B cell (primary cell): ENCODE results near the gene IGHMBP2. TPM values are rescaled to one million over a fixed set of nuclear protein-coding genes. Genes with fewer than 3 reads are reported as not detected.
"Not testable (repeated sequence)": the region's sequence is repeated elsewhere in the genome, so short reads cannot be mapped to it uniquely, and the experiment has no call there.

Experiments used
- ATAC-seq: fragments of 200-7000 bp; cut with Tn5 transposase; one replicate; pipeline ENCODE4 v1.10.0; 2021; ENCODE audit warnings: low read depth, mild to moderate bottlenecking, moderate number of reproducible peaks, moderate library complexity
- CTCF ChIA-PET: fragments of 350-600 bp; sonication (Branson Sonifier 250); formaldehyde crosslinking; loops from one replicate; lab custom pipeline; 2021; ENCODE audit warnings: antibody characterized with exemption, inconsistent platforms; lab: Charles Lee
- POLR2A ChIA-PET: fragments of 350-600 bp; sonication (Branson Sonifier 250); formaldehyde crosslinking; loops from one replicate; lab custom pipeline; 2021; ENCODE audit warnings: antibody characterized with exemption; lab: Charles Lee
- DNase-seq: peaks from one replicate; pipeline ENCODE4 v3.0.0; 2013
- H2AFZ ChIP-seq: 2 replicates; pipeline ENCODE4 v1.6.1; 2012; ENCODE audit warnings: mild to moderate bottlenecking, low read depth, low read length; ENCODE audit not compliant: insufficient read depth, poor library complexity, severe bottlenecking
- H3K27ac ChIP-seq, 2 donors: 1 replicate in 1 of 2; 2 replicates in 1 of 2; pipeline ENCODE4 v1.5.1; 2012 to 2013; ENCODE audit warnings: low read length in 2 of 2, mild to moderate bottlenecking in 2 of 2, moderate library complexity in 1 of 2
- H3K27me3 ChIP-seq, 4 experiments: fragments of 200-600 bp in 1 of 4; sonication (generic) in 1 of 4; replicated peaks in 1 of 4; 1 replicate in 2 of 4; 2 replicates in 2 of 4; pipeline versions ENCODE4 v1.6.1 to v1.7.0; 2013 to 2016; ENCODE audit warnings: low read length in 3 of 4, mild to moderate bottlenecking in 2 of 4, mixed read lengths in 1 of 4, moderate library complexity in 1 of 4; ENCODE audit not compliant: insufficient read depth in 4 of 4, control insufficient read depth in 3 of 4; ENCODE audit errors: control extremely low read depth in 1 of 4
- H3K36me3 ChIP-seq, 2 experiments: replicated peaks in 1 of 2; 1 replicate in 1 of 2; 2 replicates in 1 of 2; pipeline versions ENCODE4 v1.6.1 to v1.7.1; 2013; ENCODE audit warnings: low read length in 1 of 2; ENCODE audit not compliant: insufficient read depth in 2 of 2, control insufficient read depth in 1 of 2; ENCODE audit errors: control extremely low read depth in 1 of 2, extremely low read depth in 1 of 2
- H3K4me1 ChIP-seq, 2 donors: fragments of 200-600 bp in 1 of 2; sonication (generic) in 1 of 2; 1 replicate in 1 of 2; 2 replicates in 1 of 2; pipeline versions ENCODE4 v1.5.1 to v1.6.1; 2013 to 2017; ENCODE audit warnings: low read length in 2 of 2; ENCODE audit not compliant: control insufficient read depth in 2 of 2, insufficient read depth in 2 of 2
- H3K4me2 ChIP-seq: replicated peaks from 2 replicates; pipeline ENCODE3; 2012; ENCODE audit warnings: mild to moderate bottlenecking, low read depth, low read length; ENCODE audit not compliant: poor library complexity, severe bottlenecking
- H3K4me3 ChIP-seq, 5 experiments: fragments of 200-600 bp in 1 of 5; sonication (generic) in 1 of 5; 1 replicate in 3 of 5; 2 replicates in 2 of 5; pipeline versions ENCODE4 v1.5.1 to v1.7.0; 2011 to 2016; ENCODE audit warnings: low read length in 4 of 5, mild to moderate bottlenecking in 4 of 5, low read depth in 2 of 5, control low read depth in 1 of 5, moderate library complexity in 1 of 5; ENCODE audit not compliant: insufficient read depth in 1 of 5; ENCODE audit errors: control extremely low read depth in 1 of 5, extremely low read depth in 1 of 5
- H3K79me2 ChIP-seq: fragments of 200-600 bp; sonication (generic); one replicate; pipeline ENCODE4 v1.6.0; 2016; ENCODE audit warnings: low read length; ENCODE audit not compliant: control insufficient read depth, insufficient read depth
- H3K9ac ChIP-seq: fragments of 200-600 bp; sonication (generic); 2 replicates; pipeline ENCODE4 v1.6.1; 2017; ENCODE audit warnings: mild to moderate bottlenecking, low read length, moderate library complexity
- H3K9me3 ChIP-seq, 3 donors: one replicate each; pipeline versions ENCODE4 v1.6.1 to v1.7.1; 2013; ENCODE audit warnings: low read length in 2 of 3; ENCODE audit not compliant: control insufficient read depth in 2 of 3, insufficient read depth in 1 of 3; ENCODE audit errors: control extremely low read depth in 1 of 3
- H4K20me1 ChIP-seq: 2 replicates; pipeline ENCODE4 v1.6.0; 2012; ENCODE audit warnings: mild to moderate bottlenecking, low read length; ENCODE audit not compliant: insufficient read depth, control insufficient read depth, poor library complexity, severe bottlenecking
- H3K27ac Mint-ChIP-seq: one replicate; pipeline ENCODE4 v1.8.0; 2021; ENCODE audit warnings: mixed read lengths
- H3K27me3 Mint-ChIP-seq: one replicate; pipeline ENCODE4 v1.8.0; 2021; ENCODE audit warnings: mixed read lengths
- H3K4me1 Mint-ChIP-seq: one replicate; pipeline ENCODE4 v1.8.0; 2021; ENCODE audit warnings: mixed read lengths
- H3K4me3 Mint-ChIP-seq: one replicate; pipeline ENCODE4 v1.8.0; 2021; ENCODE audit warnings: mixed read lengths
- H3K9me3 Mint-ChIP-seq: one replicate; pipeline ENCODE4 v1.8.0; 2022; ENCODE audit warnings: mixed read lengths; ENCODE audit not compliant: insufficient read depth
- EZH2 ChIP-seq: IDR thresholded peaks from 2 replicates; pipeline ENCODE4 v1.6.1; 2012; ENCODE audit warnings: borderline replicate concordance, low read depth, mild to moderate bottlenecking, moderate library complexity, low read length; ENCODE audit not compliant: insufficient read depth, poor library complexity, severe bottlenecking
- WGBS: methylation state at CpG from one replicate; pipeline ENCODE4 v1.1.5; 2013; ENCODE audit warnings: missing lambda C conversion rate; ENCODE audit not compliant: insufficient coverage; 5-methylcytosine and 5-hydroxymethylcytosine counted together
- intact Hi-C: fragments of 100-400 bp; cut with micrococcal nuclease; formaldehyde crosslinking; loops from one replicate; pipeline ENCODE4 v1.10.0; 2022
- polyA plus RNA-seq: library from polyadenylated mRNA; depleted of rRNA; stranded (reverse); fragments of >200 nt; gene quantifications from 2 replicates; pipeline ENCODE4 v1.2.3, GENCODE V29; 2012
- total RNA-seq, 2 donors: library from RNA; stranded (reverse); fragments of 120-200 nt in 1 of 2; gene quantifications; 1 replicate in 1 of 2; 2 replicates in 1 of 2; pipeline versions ENCODE4 v1.2.3 to v1.2.4, GENCODE V29; 2013 to 2022
- TF ChIP-seq, protein P1 (sequence below): fragments of 200-600 bp; IDR thresholded peaks from one replicate; pipeline ENCODE4 v1.8.0; 2022; ENCODE audit warnings: antibody characterized with exemption, mild to moderate bottlenecking

The IGHMBP2 gene
- total and polyA plus RNA-seq, 2 donors (not counting 1 experiment from before 2014, with no cell fraction given): 41.4 to 42.9 TPM

DNA sequence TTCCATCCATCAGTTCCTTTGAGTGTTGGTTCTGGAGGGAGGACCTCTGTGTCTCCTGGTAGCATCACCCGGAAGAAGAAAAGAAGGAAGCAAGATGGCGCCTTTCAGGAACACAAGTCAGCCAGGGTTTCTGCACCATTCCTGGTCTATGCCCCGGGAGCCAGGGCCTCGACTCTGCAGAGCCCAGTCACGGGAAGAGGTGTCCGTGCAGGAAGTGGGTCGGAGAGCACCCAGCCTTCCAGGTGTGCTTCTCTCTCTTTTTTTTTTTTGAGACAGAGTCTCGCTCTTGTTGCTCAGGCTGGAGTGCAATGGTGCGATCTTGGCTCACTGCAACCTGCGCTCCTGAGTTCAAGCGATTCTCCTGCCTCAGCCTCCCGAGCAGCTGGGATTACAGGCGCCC, 21.3 kb upstream of the IGHMBP2 start:
- no peak for DNase-seq
- intact Hi-C loops: no loop called here
- POLR2A ChIA-PET: no interaction called here
- no peaks in the 10 kb centered on the region for H4K20me1 ChIP-seq
- 92% methylated on average over 7 of the region's 13 CpGs for WGBS
- no peak overlapping the region for H2AFZ ChIP-seq
- no peaks in the 10 kb centered on the region for H3K9me3 Mint-ChIP-seq
- no peak overlapping the region for H3K4me3 ChIP-seq
- no peak overlapping the region for H3K4me3 Mint-ChIP-seq
- ATAC-seq: no peak
- no peak overlapping the region for H3K27ac Mint-ChIP-seq
- no peak overlapping the region for H3K27ac ChIP-seq
- no peaks in the 10 kb centered on the region for H3K27me3 ChIP-seq
- H3K79me2 ChIP-seq: no peaks in the 10 kb centered on the region
- no peak overlapping the region for H3K4me2 ChIP-seq
- no peaks in the 10 kb centered on the region for H3K9me3 ChIP-seq
- no peaks in the 10 kb centered on the region for H3K36me3 ChIP-seq
- CTCF ChIA-PET: no interaction called here
- no peaks in the 10 kb centered on the region for H3K4me1 Mint-ChIP-seq
- no peak overlapping the region for H3K9ac ChIP-seq
- TF ChIP-seq, protein P1, sequence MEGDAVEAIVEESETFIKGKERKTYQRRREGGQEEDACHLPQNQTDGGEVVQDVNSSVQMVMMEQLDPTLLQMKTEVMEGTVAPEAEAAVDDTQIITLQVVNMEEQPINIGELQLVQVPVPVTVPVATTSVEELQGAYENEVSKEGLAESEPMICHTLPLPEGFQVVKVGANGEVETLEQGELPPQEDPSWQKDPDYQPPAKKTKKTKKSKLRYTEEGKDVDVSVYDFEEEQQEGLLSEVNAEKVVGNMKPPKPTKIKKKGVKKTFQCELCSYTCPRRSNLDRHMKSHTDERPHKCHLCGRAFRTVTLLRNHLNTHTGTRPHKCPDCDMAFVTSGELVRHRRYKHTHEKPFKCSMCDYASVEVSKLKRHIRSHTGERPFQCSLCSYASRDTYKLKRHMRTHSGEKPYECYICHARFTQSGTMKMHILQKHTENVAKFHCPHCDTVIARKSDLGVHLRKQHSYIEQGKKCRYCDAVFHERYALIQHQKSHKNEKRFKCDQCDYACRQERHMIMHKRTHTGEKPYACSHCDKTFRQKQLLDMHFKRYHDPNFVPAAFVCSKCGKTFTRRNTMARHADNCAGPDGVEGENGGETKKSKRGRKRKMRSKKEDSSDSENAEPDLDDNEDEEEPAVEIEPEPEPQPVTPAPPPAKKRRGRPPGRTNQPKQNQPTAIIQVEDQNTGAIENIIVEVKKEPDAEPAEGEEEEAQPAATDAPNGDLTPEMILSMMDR: no peak
- no peak for TF ChIP-seq EZH2
- no peaks in the 10 kb centered on the region for H3K4me1 ChIP-seq
- no peaks in the 10 kb centered on the region for H3K27me3 Mint-ChIP-seq

DNA sequence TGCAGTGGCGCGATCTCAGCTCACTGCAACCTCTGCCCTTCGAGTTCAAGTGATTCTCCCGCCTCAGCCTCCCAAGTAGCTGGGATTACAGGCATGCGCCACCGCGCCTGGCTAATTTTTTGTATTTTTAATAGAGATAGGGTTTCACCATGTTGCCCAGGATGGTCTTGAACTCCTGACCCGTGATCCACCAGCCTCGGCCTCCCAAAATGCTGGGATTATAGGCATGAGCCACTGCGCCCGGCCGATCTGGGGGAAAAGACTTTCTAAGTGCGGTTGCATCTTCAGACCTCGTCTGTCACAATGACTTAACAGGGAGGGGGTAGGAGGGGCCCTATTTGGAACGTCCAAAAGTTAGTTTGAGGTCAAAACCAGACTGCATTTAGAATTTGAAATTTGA, 18.9 kb upstream of the IGHMBP2 start:
- H3K27ac ChIP-seq, H3K9me3 ChIP-seq, H3K79me2 ChIP-seq, H3K9me3 Mint-ChIP-seq, H3K4me2 ChIP-seq, ATAC-seq, H3K4me1 ChIP-seq, H3K4me1 Mint-ChIP-seq, POLR2A ChIA-PET, H3K36me3 ChIP-seq, H3K9ac ChIP-seq, H3K4me3 ChIP-seq, H3K4me3 Mint-ChIP-seq, H3K27ac Mint-ChIP-seq, DNase-seq, intact Hi-C loops, H2AFZ ChIP-seq, H3K27me3 Mint-ChIP-seq, H4K20me1 ChIP-seq, H3K27me3 ChIP-seq: not testable (repeated sequence)
- CTCF ChIA-PET: interaction anchor here (0.7 kb wide), 1 partner anchor 15 kb away, joined by 4 read pairs; no protein-coding TSS in a partner anchor
- 97% methylated on average over 14 of the region's 15 CpGs for WGBS
